Measurements from ENCODE around the gene CNTNAP1.
A peak's percentile ranks its signal among the peaks of the same experiment; 100 is the strongest.

Gene CNTNAP1

GRCh38 chr17:42744806-42745617 is 62.7 kb downstream of the CNTNAP1 start, which contains the start of gene EZH1:
TSS of gene EZH1 (minus strand) at chr17:42745040. CDS start at chr17:42728941, 16,099 bp downstream.
- TF ChIP-seq CTCF (IDR thresholded peaks at IDR 0.05; ENCODE audit: insufficient read depth, missing control alignments): no peak
- no peak for FAIRE-seq

DNA sequence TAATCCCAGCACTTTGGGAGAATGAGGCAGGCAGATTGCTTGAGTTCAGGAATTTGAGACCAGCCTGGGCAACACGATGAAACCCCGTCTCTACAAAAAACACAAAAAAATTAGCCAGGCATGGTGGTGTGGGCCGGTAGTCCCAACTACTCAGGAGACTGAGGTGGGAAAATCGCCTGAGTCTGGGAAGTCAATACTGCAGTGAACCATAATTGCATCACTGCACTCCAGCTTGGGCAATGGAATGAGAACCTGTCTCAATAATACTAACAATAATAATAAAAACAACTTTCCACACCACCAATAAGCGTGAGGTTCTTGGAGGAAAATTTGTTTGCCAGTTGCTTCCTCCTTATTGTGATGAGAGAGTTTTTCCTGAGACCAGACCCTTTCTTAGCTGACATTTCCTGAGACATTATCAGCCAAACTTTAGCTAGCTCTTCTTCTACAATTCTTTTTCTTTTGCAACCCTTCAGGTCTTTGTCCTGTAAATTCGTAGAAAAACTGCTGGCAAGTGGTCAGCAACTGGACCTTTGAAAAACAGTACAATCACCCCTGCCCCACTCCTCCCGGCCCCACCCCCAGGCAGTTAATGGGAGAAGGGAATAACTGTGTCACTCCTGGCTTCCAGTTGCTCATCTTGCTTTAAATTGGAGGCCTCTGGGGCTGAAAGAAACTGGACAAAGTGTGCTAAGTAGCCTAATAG is 66.0 kb downstream of the CNTNAP1 start:
- DNase-seq (ENCODE audit: insufficient read length, low spot score) (no peak), FAIRE-seq (no peak)

More at GRCh38 chr17:42744806-42745617, 62.7 kb downstream of the CNTNAP1 start, which contains the start of gene EZH1:
- DNase-seq (ENCODE audit: insufficient read length, low spot score): peak; percentile 98

DNA sequence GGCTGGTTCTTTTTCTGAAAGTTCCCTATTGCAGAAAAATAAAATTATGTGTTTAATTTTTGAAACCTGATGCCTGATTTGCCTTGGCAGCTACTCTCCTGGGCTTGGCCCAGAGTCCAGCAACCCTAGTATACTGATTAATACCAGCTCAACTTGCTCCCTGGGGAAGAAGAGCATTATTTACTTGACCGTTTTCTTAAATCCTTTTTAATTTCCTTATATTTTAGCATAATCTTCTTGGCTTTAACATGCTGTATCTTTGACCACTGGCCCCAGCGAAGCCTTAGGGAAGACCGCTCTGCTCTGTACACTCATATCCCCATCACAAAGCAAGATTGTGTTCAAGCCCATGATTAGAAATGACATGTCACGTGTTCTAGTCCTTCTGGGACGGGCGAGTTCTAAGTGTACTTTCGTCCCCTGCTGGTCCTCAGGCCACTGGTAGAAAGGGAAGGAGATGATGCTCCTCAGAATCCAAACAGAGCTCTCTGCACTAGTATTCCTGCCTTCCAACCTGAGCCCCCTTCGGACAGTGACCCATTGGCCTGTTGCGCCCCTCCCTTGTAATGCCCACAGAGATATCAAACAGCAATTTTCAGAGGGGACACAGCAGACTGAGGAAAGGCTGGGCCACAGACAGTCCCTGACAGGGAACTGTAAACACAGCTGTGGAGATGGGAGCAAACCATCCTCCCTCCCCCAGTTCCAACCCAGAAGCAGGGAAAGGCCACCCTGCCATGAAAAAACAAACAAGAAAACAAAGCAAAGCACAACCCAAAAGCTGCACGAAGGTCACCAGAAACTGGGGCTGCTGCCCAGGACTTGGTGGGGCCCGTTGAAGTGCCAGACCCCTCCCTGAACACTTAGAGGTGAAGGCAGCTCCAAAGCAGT is 66.8 kb downstream of the CNTNAP1 start:
- FAIRE-seq (no peak), DNase-seq (ENCODE audit: insufficient read length, low spot score) (no peak)
- TF ChIP-seq CTCF (IDR thresholded peaks at IDR 0.05; ENCODE audit: insufficient read depth, missing control alignments): no peak

More for the DNA sequence above, 66.0 kb downstream of the CNTNAP1 start:
- TF ChIP-seq CTCF (IDR thresholded peaks at IDR 0.05; ENCODE audit: insufficient read depth, missing control alignments): no peak

Measured in D721Med (cell line).